Stimulated activated naive CD8-positive, alpha-beta T cell treated with anti-CD3 and anti-CD28 coated beads, Interleukin-15, Interleukin-2, amounts not matched to agents 100 ng/mL and 50 ng/mL, for 24 hours (primary cell): Measurements from ENCODE around the gene CLEC2D.
A peak's percentile ranks its signal among the peaks of the same experiment; 100 is the strongest.
"Not testable (repeated sequence)": the region's sequence is repeated elsewhere in the genome, so short reads cannot be mapped to it uniquely, and the experiment has no call there.

ENCODE experiments used
- H3K27ac Mint-ChIP-seq: one replicate; pipeline ENCODE4 v1.8.0; 2021; ENCODE audit warnings: mild to moderate bottlenecking, mixed read lengths
- H3K27me3 Mint-ChIP-seq: one replicate; pipeline ENCODE4 v1.8.0; 2021; ENCODE audit warnings: mixed read lengths
- H3K36me3 Mint-ChIP-seq: one replicate; pipeline ENCODE4 v1.8.0; 2021; ENCODE audit warnings: low read depth, mixed read lengths
- H3K4me1 Mint-ChIP-seq: one replicate; pipeline ENCODE4 v1.8.0; 2021; ENCODE audit warnings: low read depth, mixed read lengths
- H3K4me3 Mint-ChIP-seq: one replicate; pipeline ENCODE4 v1.8.0; 2021; ENCODE audit warnings: mild to moderate bottlenecking, mixed read lengths
- H3K9me3 Mint-ChIP-seq: one replicate; pipeline ENCODE4 v1.8.0; 2021; ENCODE audit warnings: mixed read lengths

Gene CLEC2D

GRCh38 chr12:9646794-9647781, 22.4 kb upstream of the CLEC2D start:
- H3K36me3 Mint-ChIP-seq, result peaks cover 65% of the 10 kb centered on the region
- H3K9me3 Mint-ChIP-seq, result peaks cover 21% of the 10 kb centered on the region
- H3K27me3 Mint-ChIP-seq, result peaks cover 4% of the 10 kb centered on the region
- H3K27ac Mint-ChIP-seq, result peak overlapping the region; percentile 95
- peaks cover 77% of the 10 kb centered on the region for H3K4me1 Mint-ChIP-seq
- peak overlapping the region; percentile 100 for H3K4me3 Mint-ChIP-seq

GRCh38 chr12:9647825-9648700, 21.4 kb upstream of the CLEC2D start:
- Mint-ChIP-seq H3K4me1 (peaks cover 76% of the 10 kb centered on the region), H3K36me3 (peaks cover 60% of the 10 kb centered on the region), H3K27ac (peak overlapping the region; percentile 99), H3K9me3 (peaks cover 12% of the 10 kb centered on the region), H3K27me3 (peaks cover 4% of the 10 kb centered on the region), H3K4me3 (peak overlapping the region; percentile 100)

GRCh38 chr12:9648701-9649531, 20.6 kb upstream of the CLEC2D start:
- Mint-ChIP-seq H3K27ac (peak overlapping the region; percentile 99), H3K4me1 (peaks cover 76% of the 10 kb centered on the region), H3K27me3 (peaks cover 4% of the 10 kb centered on the region), H3K36me3 (peaks cover 68% of the 10 kb centered on the region), H3K9me3 (peaks cover 10% of the 10 kb centered on the region), H3K4me3 (peak overlapping the region; percentile 100)

GRCh38 chr12:9649532-9649940, 20.0 kb upstream of the CLEC2D start:
- Mint-ChIP-seq H3K36me3 (peaks cover 73% of the 10 kb centered on the region), H3K27ac (peak overlapping the region; percentile 99), H3K4me1 (peaks cover 75% of the 10 kb centered on the region), H3K9me3 (peaks cover 12% of the 10 kb centered on the region), H3K27me3 (peaks cover 4% of the 10 kb centered on the region), H3K4me3 (peak overlapping the region; percentile 100)

- Mint-ChIP-seq H3K4me3 (peak overlapping the region; percentile 100), H3K27ac (peak overlapping the region; percentile 99), H3K27me3 (peaks cover 4% of the 10 kb centered on the region), H3K36me3 (peaks cover 74% of the 10 kb centered on the region), H3K4me1 (peaks cover 75% of the 10 kb centered on the region), H3K9me3 (peaks cover 7% of the 10 kb centered on the region)
These were observed 19.3 kb upstream of the CLEC2D start for GRCh38 chr12:9650151-9650576.

- Mint-ChIP-seq H3K27me3 (peaks cover 4% of the 10 kb centered on the region), H3K27ac (peak overlapping the region; percentile 99), H3K36me3 (peaks cover 79% of the 10 kb centered on the region), H3K4me3 (peak overlapping the region; percentile 100), H3K4me1 (peaks cover 75% of the 10 kb centered on the region), H3K9me3 (peaks cover 4% of the 10 kb centered on the region)
These were observed 18.2 kb upstream of the CLEC2D start for GRCh38 chr12:9651265-9651729.

- Mint-ChIP-seq H3K4me3 (no peak overlapping the region), H3K36me3 (peaks cover 96% of the 10 kb centered on the region)
These were observed 9.5 kb upstream of the CLEC2D start for GRCh38 chr12:9660046-9660445.

GRCh38 chr12:9661720-9662119, 7.8 kb upstream of the CLEC2D start:
- H3K9me3 Mint-ChIP-seq, result peaks cover 8% of the 10 kb centered on the region
- H3K4me1 Mint-ChIP-seq, result peaks cover 97% of the 10 kb centered on the region
- no peaks in the 10 kb centered on the region for H3K27me3 Mint-ChIP-seq
- H3K4me3 Mint-ChIP-seq, result no peak overlapping the region
- peak overlapping the region; percentile 76 for H3K27ac Mint-ChIP-seq
- H3K36me3 Mint-ChIP-seq, result peaks cover 92% of the 10 kb centered on the region

More at GRCh38 chr12:9660046-9660445, 9.5 kb upstream of the CLEC2D start:
- Mint-ChIP-seq H3K4me1 (peaks cover 98% of the 10 kb centered on the region), H3K27ac (peak overlapping the region; percentile 78), H3K9me3 (peaks cover 8% of the 10 kb centered on the region), H3K27me3 (no peaks in the 10 kb centered on the region)

GRCh38 chr12:9662488-9662887, 7.0 kb upstream of the CLEC2D start:
- peaks cover 8% of the 10 kb centered on the region for H3K9me3 Mint-ChIP-seq
- H3K4me3 Mint-ChIP-seq, result no peak overlapping the region
- no peaks in the 10 kb centered on the region for H3K27me3 Mint-ChIP-seq
- H3K36me3 Mint-ChIP-seq, result peaks cover 89% of the 10 kb centered on the region
- peaks cover 97% of the 10 kb centered on the region for H3K4me1 Mint-ChIP-seq
- H3K27ac Mint-ChIP-seq, result peak overlapping the region; percentile 76

- H3K36me3 Mint-ChIP-seq, result peaks cover 77% of the 10 kb centered on the region
- H3K27ac Mint-ChIP-seq, result peak overlapping the region; percentile 100
- H3K27me3 Mint-ChIP-seq, result peaks cover 4% of the 10 kb centered on the region
- peak overlapping the region; percentile 100 for H3K4me3 Mint-ChIP-seq
- H3K4me1 Mint-ChIP-seq, result peaks cover 84% of the 10 kb centered on the region
- H3K9me3 Mint-ChIP-seq, result no peaks in the 10 kb centered on the region
These were observed 1.9 kb upstream of the CLEC2D start for GRCh38 chr12:9667403-9668160.

GRCh38 chr12:9668161-9669018, 1.1 kb upstream of the CLEC2D start:
- peaks cover 83% of the 10 kb centered on the region for H3K4me1 Mint-ChIP-seq

GRCh38 chr12:9669019-9669326, 540 bp upstream of the CLEC2D start:
- H3K36me3 Mint-ChIP-seq, result peaks cover 79% of the 10 kb centered on the region
- peaks cover 4% of the 10 kb centered on the region for H3K27me3 Mint-ChIP-seq
- peaks cover 84% of the 10 kb centered on the region for H3K4me1 Mint-ChIP-seq
- peak overlapping the region; percentile 100 for H3K27ac Mint-ChIP-seq
- no peaks in the 10 kb centered on the region for H3K9me3 Mint-ChIP-seq
- H3K4me3 Mint-ChIP-seq, result peak overlapping the region; percentile 100

More at GRCh38 chr12:9668161-9669018, 1.1 kb upstream of the CLEC2D start:
- Mint-ChIP-seq H3K36me3 (peaks cover 78% of the 10 kb centered on the region), H3K9me3 (no peaks in the 10 kb centered on the region), H3K27ac (peak overlapping the region; percentile 100), H3K4me3 (peak overlapping the region; percentile 100), H3K27me3 (peaks cover 4% of the 10 kb centered on the region)

- Mint-ChIP-seq H3K4me3 (peak overlapping the region; percentile 100), H3K4me1 (peaks cover 82% of the 10 kb centered on the region), H3K27ac (peak overlapping the region; percentile 100), H3K36me3 (peaks cover 85% of the 10 kb centered on the region)
- H3K9me3 Mint-ChIP-seq, H3K27me3 Mint-ChIP-seq: not testable (repeated sequence)
These were observed 2.8 kb downstream of the CLEC2D start for GRCh38 chr12:9672340-9672739.
